HT1080 (cell line): ENCODE data around the gene KCTD11. TPM values are rescaled to one million over a fixed set of nuclear protein-coding genes. Genes with fewer than 3 reads are reported as not detected.
"Not testable (repeated sequence)": the region's sequence is repeated elsewhere in the genome, so short reads cannot be mapped to it uniquely, and the experiment has no call there.

ENCODE experiments used
- DNase-seq: peaks from one replicate; pipeline ENCODE4 v3.0.0-alpha.2; 2015; ENCODE audit warnings: low read depth
- total RNA-seq: library from RNA; depleted of rRNA; stranded (reverse); fragments of >200 nt; shearing (Covaris generic); gene quantifications from 2 replicates; pipeline ENCODE4 v1.2.3, GENCODE V29; 2014

Gene KCTD11
- total RNA-seq, 1 experiment from 2014 or later = 5.8 TPM

- no peak for DNase-seq
Measured at GRCh38 chr17:7321466-7321865, 30.5 kb upstream of the KCTD11 start.

- no peak for DNase-seq
Measured at GRCh38 chr17:7322520-7323194, 29.3 kb upstream of the KCTD11 start.

- DNase-seq = peak; percentile 30
Measured at GRCh38 chr17:7323731-7324437, 28.1 kb upstream of the KCTD11 start.

- no peak for DNase-seq
Measured at GRCh38 chr17:7324438-7324779, 27.6 kb upstream of the KCTD11 start.

- DNase-seq = no peak
Measured at GRCh38 chr17:7325031-7325528, 26.9 kb upstream of the KCTD11 start.

- no peak for DNase-seq
Measured at GRCh38 chr17:7326186-7326585, 25.8 kb upstream of the KCTD11 start.

- DNase-seq = no peak
Measured at GRCh38 chr17:7327056-7327455, 24.9 kb upstream of the KCTD11 start.

- DNase-seq = no peak
Measured at GRCh38 chr17:7327501-7327900, 24.5 kb upstream of the KCTD11 start.

GRCh38 chr17:7328009-7328408, 24.0 kb upstream of the KCTD11 start:
- DNase-seq = no peak

GRCh38 chr17:7328840-7329373, 23.1 kb upstream of the KCTD11 start, which contains the start of gene NEURL4:
Gene NEURL4 (minus strand): TSS chr17:7329335. CDS start chr17:7329312, 23 bp downstream.
- DNase-seq = no peak

- DNase-seq = peak; percentile 100
Measured at GRCh38 chr17:7329374-7329996, 22.5 kb upstream of the KCTD11 start.

- DNase-seq = peak; percentile 78
Measured at GRCh38 chr17:7329997-7330637, 21.8 kb upstream of the KCTD11 start.

GRCh38 chr17:7330638-7331015, 21.3 kb upstream of the KCTD11 start:
- no peak for DNase-seq

GRCh38 chr17:7332111-7332510, 19.9 kb upstream of the KCTD11 start:
- DNase-seq = no peak

GRCh38 chr17:7332600-7333069, 19.3 kb upstream of the KCTD11 start:
- DNase-seq = not testable (repeated sequence)

GRCh38 chr17:7334938-7335538, 16.9 kb upstream of the KCTD11 start:
- DNase-seq = no peak

- not testable (repeated sequence) for DNase-seq
Measured at GRCh38 chr17:7335765-7336164, 16.2 kb upstream of the KCTD11 start.

- no peak for DNase-seq
Measured at GRCh38 chr17:7336240-7337175, 15.5 kb upstream of the KCTD11 start, which contains the start of gene ACAP1. Gene ACAP1 (plus strand): TSS chr17:7336529. CDS start chr17:7336735, 206 bp downstream.

- not testable (repeated sequence) for DNase-seq
Measured at GRCh38 chr17:7337600-7337999, 14.4 kb upstream of the KCTD11 start.

- no peak for DNase-seq
Measured at GRCh38 chr17:7340179-7340578, 11.8 kb upstream of the KCTD11 start.
